Kidney glomerular epithelial cell (primary cell): ENCODE measurements around the gene EEF1AKMT4.

ENCODE experiments used
- DNase-seq: peaks from one replicate; lab custom pipeline; 2025; lab: John Stamatoyannopoulos, UW

EEF1AKMT4 gene

DNA sequence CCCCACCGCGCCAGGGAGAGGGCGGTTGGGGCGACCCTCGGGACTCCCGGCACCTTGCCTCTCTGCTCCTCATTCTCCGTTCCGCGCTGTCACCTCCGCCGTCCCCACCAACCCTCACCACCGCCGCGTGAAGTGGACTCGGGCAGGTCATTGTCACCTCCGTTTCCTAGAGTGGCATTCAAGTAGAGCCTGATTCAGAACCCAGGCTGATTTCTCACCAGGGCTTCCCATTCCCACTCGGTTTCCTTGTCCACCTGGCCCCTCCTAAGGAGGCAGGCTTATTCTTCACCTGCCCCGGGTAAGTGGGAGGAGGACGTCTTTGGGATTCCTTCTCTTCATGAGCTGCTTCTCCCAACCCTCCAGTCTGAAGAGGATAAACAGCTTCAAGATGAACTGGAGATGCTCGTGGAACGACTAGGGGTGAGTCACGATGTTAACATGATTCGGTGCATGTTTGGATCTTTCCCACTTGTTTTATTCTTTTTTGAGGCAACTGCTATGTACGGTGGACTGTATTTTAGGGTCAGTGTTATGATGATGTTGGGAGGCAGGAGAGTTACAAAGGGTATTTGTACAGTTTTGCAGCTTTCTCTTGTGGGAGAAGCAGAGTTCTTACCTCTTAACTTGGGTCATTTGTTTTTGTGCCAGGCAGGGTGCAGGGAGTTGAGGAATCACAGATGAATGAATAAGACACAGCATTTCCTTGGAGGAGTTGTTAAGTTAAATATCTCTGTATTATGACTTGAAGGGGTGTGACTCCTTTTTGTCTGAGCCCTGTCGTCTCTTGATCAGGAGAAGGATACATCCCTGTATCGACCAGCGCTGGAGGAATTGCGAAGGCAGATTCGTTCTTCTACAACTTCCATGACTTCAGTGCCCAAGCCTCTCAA, 50.3 kb downstream of the EEF1AKMT4 start:
- no peak for DNase-seq

- DNase-seq: peak; percentile 35
These were observed 50.9 kb downstream of the EEF1AKMT4 start for GRCh38 chr3:184300378-184300720.

DNA sequence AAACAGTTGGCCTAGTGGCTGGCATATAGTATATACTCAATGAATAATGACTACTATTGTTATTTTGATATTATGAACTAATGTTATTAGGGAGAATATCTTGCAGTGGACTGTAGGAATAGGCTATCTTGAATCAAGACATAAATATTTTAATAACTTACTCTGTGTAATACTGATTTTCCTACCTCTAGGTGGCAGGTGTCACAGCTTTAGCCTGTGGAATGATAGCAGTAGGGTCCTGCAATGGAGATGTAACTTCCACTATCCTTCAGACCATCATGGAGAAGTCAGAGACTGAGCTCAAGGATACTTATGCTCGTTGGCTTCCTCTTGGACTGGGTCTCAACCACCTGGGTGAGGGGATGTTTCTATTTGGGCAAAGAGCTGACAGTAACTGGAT, 56.1 kb downstream of the EEF1AKMT4 start:
- DNase-seq: peak; percentile 17

DNA sequence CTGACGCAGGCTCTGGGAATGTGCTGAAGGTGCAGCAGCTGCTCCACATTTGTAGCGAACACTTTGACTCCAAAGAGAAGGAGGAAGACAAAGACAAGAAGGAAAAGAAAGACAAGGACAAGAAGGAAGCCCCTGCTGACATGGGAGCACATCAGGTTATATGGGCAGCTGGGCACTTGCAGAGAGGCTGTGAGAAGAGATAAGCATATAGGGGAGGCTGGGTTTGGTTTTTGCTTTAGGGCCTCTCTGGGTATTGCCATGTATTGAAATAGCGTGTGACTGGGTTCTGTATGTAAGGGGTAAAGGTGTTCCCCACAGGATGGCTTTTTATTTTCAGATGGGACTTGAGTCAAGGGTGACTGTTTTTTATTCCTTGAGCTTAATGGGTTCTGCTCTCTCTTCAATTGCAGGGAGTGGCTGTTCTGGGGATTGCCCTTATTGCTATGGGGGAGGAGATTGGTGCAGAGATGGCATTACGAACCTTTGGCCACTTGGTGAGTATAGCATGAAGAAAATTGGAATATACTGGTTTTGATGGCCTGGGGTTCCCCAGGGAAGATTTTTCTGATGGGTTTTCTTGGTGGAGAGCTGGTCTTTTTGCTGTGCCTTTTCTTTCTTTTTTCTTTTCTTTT, 57.0 kb downstream of the EEF1AKMT4 start:
- no peak for DNase-seq

DNA sequence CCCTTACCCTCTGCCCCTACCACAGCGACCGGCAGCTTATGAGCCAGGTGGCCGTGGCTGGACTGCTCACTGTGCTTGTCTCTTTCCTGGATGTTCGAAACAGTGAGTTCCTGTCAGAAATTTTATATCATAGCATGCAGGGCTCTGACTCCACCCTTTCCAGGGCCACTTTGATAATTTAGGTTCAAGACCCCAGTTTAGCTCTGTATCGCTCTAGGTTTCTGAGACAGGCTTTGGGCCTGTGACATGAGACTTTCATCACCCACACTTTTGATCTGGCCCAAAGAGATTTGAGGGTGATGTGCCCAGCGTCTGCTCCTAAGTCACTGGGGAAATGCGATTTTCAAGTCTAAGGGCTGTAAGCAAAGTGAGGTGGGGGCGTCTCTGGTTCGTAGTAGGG, 58.4 kb downstream of the EEF1AKMT4 start:
- no peak for DNase-seq
